SIG-M5 (cell line): Measurements from ENCODE around the gene ZIM2.

Source experiments
- DNase-seq: peaks from one replicate; lab custom pipeline; 2025; lab: John Stamatoyannopoulos, UW

The ZIM2 gene

DNA sequence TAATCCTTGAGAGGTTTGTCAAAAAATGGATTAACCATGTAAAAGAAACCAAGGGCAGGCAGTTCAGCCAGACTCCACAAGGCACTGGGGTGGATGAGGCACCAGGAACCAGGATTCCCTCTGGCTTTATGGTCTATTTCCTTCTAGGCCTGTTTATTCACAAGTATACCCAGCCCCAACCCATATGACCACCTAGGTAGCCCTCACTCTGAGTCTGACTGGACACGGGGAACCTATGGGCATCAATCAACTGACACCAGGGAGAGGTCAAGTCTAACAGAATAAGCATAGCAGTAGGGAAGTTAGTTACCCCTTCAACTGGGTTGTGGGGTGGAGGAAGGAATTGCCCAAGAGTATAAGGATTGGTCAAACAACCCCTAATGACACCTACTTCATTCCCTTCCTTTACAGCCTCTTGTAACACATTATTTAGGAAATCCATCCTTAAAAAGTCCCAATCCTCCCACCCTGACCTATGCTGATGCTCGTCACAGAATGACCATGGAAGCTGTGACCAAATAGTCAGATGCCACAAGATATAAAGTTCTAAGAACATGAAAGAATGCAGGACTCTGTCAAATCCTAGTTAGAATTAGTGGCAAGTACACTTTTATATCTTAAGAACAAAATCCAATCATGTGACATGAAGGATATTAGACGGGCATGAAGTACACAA, 31.7 kb downstream of the ZIM2 start:
- DNase-seq = no peak

DNA sequence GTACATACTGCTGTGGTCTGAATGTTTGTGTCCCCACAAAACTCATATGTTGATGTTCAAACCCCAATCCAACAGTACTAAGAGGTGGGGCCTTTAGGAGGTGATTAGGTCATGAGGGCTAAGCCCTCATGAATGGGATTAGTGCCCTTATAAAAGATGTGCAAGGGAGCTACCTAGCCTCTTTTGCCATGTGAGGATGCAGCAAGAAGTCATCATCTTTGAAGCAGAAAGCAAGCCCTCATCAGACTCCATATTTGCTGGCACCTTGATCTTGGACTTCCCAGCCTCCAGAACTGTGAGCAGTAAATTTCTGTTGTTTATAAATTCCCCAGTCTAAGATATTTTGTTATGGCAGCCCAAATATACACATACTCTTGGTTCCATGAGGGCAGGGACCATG, 33.9 kb downstream of the ZIM2 start:
- DNase-seq = no peak

DNA sequence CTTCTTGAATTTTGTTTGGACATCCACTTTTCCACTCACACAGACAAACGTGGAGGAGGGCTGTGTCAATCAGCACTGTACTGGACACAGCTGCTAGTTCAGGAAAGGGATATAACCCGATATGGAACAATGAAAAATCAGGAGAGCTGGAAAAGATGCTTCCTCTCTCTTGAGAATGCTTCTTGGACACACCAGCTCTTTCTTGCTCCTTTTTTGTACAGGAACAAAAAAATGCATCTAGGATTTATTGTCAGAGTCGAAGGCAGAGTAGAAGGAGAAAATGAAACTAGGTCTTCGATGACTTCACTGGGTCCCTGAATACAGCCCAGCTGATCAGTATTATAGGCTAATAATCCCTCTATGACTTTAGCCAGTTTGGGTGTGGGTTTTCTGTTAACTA, 62.2 kb downstream of the ZIM2 start:
- DNase-seq = no peak

DNA sequence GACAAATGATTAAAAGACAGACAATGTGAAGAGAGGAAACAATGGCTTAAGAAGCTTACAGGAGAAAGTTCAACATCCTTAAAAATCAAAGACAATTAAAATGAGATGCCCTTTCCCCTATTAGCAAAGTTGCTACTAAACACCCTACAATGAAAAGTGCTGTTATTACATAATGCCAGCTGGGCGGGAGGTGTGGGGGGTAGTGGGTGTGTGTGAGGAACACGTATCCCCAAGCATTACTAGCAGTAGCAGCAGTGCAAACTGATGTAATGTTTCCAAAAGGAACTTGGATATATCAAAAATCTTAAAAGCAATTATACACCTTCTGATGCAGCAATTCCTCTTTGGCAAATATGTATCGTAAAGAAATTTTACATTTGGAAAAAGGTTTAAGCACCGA, 70.9 kb downstream of the ZIM2 start:
- no peak for DNase-seq

DNA sequence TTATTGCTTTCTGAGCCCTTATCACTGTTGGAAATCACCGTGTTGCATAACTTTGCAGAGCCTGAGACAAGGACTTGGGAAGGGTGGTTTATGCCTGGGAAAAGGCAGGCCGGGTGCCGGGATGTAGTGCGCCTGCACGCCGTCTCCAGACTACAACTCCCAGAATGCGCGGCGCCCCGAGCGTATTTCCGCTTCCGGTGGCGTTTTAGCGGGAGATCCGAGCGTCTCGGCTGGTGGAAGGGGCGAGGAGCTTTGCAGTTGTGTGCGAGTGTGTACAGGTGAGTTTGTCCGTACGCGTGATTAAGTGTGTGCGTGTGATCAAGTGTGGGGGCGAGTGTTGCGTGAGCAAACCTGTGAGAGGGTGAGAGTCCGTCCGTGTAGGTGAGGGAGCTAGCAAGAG, 75.4 kb downstream of the ZIM2 start:
- no peak for DNase-seq

DNA sequence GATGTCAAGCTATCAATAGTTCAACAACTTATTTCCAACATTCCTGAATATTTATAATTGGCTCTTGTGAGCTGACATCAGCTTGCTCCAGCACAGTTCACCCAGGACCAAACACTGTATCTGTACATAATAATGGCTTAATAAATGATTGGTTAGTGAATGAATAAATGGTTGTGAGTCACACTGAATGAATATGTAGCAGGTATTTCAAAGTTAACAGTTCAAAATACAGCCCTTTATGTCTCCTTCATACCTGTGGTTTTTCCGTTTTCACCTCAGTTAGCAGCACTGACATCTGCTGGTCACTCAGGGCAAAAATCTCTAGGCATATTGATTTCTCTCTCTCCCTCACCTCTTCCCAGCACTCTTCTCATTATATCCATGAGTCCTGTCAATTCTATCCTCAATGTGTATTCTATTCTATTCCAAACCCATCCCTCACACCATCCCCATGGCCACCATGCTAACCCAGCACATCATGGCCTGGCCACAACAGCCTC, 76.3 kb downstream of the ZIM2 start:
- no peak for DNase-seq

DNA sequence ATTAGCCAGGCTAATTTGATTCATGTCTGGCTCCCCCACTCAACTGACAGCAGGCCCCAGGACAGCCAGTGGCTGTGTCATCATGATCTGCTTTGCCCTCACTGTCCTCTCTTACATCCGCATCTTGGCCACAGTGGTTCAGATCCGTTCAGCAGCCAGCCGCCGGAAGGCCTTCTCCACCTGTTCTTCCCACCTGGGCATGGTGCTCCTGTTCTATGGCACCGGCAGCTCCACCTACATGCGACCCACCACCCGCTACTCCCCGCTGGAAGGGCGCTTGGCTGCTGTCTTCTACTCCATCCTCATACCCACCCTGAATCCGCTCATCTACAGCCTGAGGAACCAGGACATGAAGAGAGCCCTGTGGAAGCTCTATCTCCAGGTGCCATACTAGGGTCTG, 79.7 kb downstream of the ZIM2 start:
- no peak for DNase-seq

DNA sequence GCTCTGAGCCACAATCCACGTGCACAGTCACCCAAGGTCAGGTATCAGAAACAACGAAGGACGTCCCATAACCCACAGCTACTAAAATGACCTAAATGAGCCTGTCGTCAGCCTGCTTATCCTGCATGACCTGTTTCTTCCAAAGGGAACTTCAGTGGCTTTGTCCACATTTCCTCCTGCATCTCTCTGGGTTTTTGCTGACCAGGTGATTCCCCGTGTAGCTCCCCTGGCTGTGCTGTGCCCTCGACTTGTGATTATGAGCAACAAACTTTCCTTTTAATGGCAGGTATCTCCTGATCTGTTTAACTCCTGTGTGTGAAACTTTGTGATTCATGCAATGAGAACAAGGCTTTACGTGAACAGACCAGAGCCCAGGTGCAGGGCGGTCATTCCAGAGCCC, 81.0 kb downstream of the ZIM2 start:
- DNase-seq = no peak

DNA sequence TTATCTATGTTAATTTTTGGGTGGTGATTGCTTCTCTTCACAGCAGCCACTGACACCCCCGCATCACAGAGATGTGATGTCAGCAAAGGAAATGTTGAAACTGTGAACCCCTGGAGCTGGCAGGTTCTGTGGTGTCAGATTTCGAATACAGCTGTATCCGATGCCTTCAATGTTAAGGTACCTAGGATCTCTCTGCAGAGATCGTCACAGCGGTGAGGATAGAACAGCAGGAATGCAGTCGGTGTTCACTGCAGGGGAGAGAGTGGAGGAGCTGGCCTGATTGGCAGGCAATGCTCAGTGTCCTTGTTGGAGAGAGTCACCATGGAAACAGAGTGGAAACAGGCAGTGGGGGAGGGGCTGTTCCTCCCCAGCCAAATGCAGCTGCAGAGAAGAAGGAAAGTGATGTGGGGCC, 89.4 kb downstream of the ZIM2 start:
- DNase-seq = no peak

DNA sequence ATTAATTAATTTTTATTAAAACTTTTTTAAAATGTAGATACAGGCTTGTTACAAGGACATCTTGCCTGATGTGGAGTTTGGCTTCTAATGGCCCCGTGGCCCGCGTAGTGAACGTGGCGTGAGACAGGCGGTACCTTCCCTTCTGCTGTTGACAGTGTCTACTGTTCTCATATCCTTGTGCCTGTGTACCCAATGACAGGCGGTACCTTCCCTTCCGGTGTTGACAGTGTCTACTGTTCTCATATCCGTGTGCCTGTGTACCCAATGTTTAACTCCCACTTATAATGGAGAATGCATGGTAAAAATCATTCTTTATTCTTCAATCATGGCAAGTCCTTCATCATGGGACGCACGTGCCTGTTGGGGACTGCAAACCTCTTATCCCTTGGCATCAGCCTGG, 89.9 kb downstream of the ZIM2 start:
- DNase-seq = no peak

DNA sequence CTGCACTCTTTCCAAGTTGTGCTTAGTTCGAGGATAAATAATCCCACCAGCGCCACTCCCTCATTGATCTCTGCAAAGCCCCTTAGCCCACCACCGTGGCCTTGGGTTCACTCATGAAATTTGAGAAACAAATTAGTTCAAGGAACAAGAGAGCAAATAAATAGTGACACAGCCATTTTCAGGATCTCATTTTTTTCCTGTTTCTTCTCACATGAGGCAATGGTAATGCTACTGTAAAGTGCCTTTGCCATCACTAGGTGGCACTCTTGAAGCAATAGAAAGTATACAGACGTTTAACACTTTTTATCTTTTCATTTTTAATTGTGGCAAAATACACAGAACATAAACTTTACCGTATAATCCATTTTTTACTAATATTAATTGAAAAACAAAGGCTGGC, 92.1 kb downstream of the ZIM2 start:
- no peak for DNase-seq

DNA sequence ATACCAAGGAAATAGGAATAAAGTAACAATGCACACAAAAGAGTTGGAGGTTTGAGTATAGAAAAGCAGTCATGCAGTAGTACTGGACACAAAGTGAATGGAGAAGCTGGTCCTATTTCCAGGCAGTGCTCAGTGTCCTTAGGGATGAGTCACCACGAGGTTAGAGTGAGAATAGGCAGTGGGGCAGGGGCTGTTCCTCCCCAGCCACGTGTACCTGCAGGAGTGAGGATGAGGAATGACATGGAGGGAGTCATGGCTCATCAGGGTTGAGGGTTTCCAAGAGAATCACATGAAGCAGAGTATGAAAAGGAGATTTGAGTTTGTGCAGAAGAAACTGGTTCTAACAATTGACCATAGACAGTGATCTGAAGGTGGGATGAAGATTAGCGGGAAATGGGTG, 94.2 kb downstream of the ZIM2 start:
- DNase-seq = no peak

DNA sequence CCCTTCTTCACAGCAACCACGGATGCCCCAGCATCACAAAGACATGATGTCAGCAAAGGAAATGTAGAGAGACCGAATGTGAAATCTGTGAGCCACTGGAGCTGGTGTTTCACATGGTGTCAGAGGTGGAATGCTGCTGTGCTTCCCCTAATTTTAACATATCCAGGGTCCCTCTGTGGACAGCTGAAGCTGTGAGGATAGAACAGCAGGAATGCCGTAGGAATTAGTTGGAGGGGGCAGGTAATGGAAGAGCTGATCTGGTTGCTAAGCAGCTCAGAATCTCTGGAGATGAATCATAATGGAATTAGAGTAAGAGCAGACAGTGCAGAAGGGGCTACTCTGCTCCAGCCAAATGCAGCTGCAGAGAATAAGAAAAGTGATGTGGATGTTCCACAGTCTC, 100.0 kb downstream of the ZIM2 start:
- DNase-seq = no peak

DNA sequence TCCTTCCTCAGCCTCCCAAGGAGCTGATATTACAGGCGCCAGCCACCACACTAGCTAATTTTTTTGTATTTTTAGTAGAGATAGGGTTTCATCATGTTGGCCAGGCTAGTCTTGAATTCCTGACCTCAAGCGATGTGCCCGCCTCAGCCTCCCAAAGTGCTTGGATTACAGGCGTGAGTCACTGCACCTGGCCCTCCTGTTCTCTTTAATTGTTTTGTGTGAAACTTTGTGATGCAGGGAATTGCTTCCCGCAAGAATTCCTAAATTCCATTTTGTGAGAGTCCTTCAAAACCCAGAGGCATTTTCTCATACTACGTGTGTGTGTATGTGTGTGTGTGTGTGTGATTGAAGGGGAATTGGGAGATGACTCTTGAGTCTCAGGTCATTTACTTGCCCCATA, 104.0 kb downstream of the ZIM2 start:
- no peak for DNase-seq

DNA sequence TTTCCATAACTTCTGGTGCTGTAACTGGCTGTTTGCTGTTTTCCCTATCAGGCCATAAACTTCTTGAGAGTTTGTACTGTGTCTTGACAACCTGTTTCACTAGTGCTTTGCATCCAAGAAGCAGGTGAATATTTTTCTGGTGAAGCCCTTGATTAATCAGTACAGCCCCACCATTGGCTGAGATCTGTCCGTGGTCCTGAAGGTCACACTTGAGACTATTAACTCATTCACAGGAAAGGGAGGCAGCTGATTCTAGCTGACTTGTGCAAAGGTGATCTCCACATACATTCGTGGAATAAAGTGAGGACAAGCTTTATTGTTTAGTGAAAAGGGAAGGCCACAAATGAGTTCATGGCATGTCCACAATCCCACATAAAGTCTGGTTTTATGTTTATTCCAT, 107.5 kb downstream of the ZIM2 start:
- DNase-seq = no peak

DNA sequence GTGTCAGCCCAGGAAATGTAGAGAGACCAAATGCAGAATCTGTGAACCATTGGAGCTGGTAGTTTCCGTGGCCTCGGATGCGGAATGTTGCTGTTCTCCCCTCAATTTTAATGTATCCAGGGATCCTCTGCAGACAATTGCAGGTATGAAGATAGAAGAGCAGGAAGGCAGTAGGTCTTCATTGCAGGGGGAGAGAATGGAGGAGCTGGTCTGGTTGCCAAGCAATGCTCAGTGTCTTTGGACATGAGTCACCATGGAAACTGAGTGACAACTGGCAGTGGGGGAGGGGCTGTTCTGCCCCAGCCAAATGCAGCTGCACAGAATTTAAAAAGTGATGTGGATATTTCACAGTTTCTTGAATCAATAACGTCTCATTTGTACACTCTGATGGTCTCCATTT, 112.8 kb downstream of the ZIM2 start:
- no peak for DNase-seq

DNA sequence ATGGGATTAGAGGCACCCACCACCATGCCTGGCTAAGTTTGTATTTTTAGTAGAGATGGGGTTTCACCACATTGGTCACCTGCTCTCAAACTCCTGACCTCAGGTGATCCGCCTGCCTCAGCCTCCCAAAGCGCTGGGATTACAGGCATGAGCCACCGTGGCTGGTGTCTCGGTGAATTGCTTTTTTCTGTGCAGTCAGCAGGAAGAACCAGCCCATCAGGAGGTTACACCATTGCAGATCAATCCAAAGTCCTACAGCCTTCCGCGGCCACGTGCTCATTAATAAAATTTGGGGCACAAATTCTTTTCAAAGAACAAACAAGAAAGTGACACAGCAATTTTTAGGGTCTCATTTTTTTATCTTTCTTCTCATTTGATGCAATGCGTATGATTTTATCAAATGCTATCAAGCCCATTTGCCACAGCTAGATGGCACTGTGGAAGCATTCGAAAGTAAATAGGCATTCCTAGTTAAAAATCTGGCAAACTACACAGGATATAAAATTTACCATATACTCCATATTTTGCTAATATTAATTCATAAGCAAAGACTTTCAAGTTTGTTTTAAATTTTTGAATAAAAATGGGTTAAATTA, 114.6 kb downstream of the ZIM2 start:
- DNase-seq = no peak
